Ovary (tissue), 9 donors: ENCODE data around the gene LSS. TPM values are rescaled to one million over a fixed set of nuclear protein-coding genes. Genes with fewer than 3 reads are reported as not detected.

ENCODE experiments used
- DNase-seq, 5 donors: peaks; one replicate each; pipeline ENCODE4 v3.0.0-alpha.2; 2019 to 2020
- H3K27ac ChIP-seq, 2 donors: fragments of 200-600 bp; one replicate each; pipeline versions ENCODE4 v1.5.1 to v1.8.0; 2019 to 2022
- H3K27me3 ChIP-seq: fragments of 200-600 bp; one replicate; pipeline ENCODE4 v1.8.0; 2022
- H3K36me3 ChIP-seq: fragments of 200-600 bp; sonication (generic); one replicate; pipeline ENCODE4 v1.5.1; 2019
- H3K4me1 ChIP-seq: one replicate; pipeline ENCODE4 v1.8.1; 2013; ENCODE audit warnings: mild to moderate bottlenecking, moderate library complexity; ENCODE audit not compliant: insufficient read depth
- H3K4me3 ChIP-seq: fragments of 200-600 bp; sonication (generic); one replicate; pipeline ENCODE4 v1.5.1; 2017
- H3K9me3 ChIP-seq, 2 donors: fragments of 200-600 bp in 1 of 2; sonication (generic) in 1 of 2; one replicate each; pipeline versions ENCODE4 v1.5.1 to v1.8.1; 2013 to 2019; ENCODE audit warnings: mild to moderate bottlenecking in 1 of 2, moderate library complexity in 1 of 2
- CTCF ChIP-seq, 3 donors: fragments of 450-650 bp in 2 of 3; fragments of 200-600 bp in 1 of 3; IDR thresholded peaks; one replicate each; pipeline versions ENCODE4 v1.5.1 to v1.8.0; 2016 to 2022; ENCODE audit warnings: antibody characterized with exemption in 3 of 3, mild to moderate bottlenecking in 1 of 3
- EP300 ChIP-seq: sonication (generic); formaldehyde crosslinking; IDR thresholded peaks from one replicate; pipeline ENCODE4 v1.6.1; 2017; ENCODE audit warnings: antibody characterized with exemption
- POLR2A ChIP-seq: fragments of 450-650 bp; IDR thresholded peaks from one replicate; pipeline ENCODE4 v1.6.1; 2017; ENCODE audit warnings: antibody characterized with exemption, mild to moderate bottlenecking, moderate library complexity
- WGBS, 3 donors: extraction: QIAGEN DNeasy Blood & Tissue Kit in 1 of 3; methylation state at CpG; one replicate each; pipeline versions ENCODE4 v1.1.5 to v1.1.7; 2013 to 2017; 5-methylcytosine and 5-hydroxymethylcytosine counted together
- intact Hi-C, 4 donors: fragments of 100-400 bp; cut with DNase I; formaldehyde crosslinking; loops; one replicate each; pipeline versions ENCODE4 v1.11.0 to v1.15.1; 2022 to 2023
- polyA plus RNA-seq, 2 donors: library from polyadenylated mRNA; stranded (reverse); fragments of 200-250 nt in 1 of 2; fragments of 350-450 nt in 1 of 2; fragmentation: Illumina TruSeq in 1 of 2; extraction: RNeasy Lipid Tissue Mini Kit (QIAGEN cat#74804) in 1 of 2; gene quantifications; one replicate each; pipeline ENCODE4 v1.2.3, GENCODE V29; 2013 to 2014
- total RNA-seq, 7 donors: library from RNA; depleted of rRNA in 2 of 7; stranded (reverse); fragments of >200 nt in 2 of 7; fragmentation: NEBNext Ultra II Directional in 3 of 7; extraction: Animal tissue kit (Norgen Biotek cat#: 25700) in 3 of 7; gene quantifications; one replicate each; pipeline versions ENCODE4 v1.1.0 to v1.2.4, GENCODE V29; 2016 to 2023
- donor health status: DM: no; HTN: no; CAD: no; lungs with moderate emphysema.
- donor health status: DM: no; HTN: no; CAD: no.
- donor health status: Bipolar disorder and iron deficiency.
- donor health status: DM: yes; HTN: yes; CAD: no.
- donor health status: DM: no; HTN: no; CAD: no.
- donor health status: DM: yes; HTN: yes; CAD: no.

The LSS gene
- total and polyA plus RNA-seq, 9 donors, result 19.8 to 201 (median 76.0) TPM

- TF ChIP-seq EP300, result no peak
- no peak for TF ChIP-seq CTCF (IDR thresholded peaks at IDR 0.05)
- TF ChIP-seq POLR2A, result no peak
- Histone ChIP-seq H3K9me3 (no peaks in the 10 kb centered on the region), H3K4me3 (no peak overlapping the region), H3K27me3 (no peaks in the 10 kb centered on the region), H3K4me1 (no peaks in the 10 kb centered on the region), H3K27ac (no peak overlapping the region), H3K36me3 (no peaks in the 10 kb centered on the region)
- intact Hi-C loops, result no loop called here
- peak in 3 of 5 donors; percentile 7 to 19 (median 14) for DNase-seq
- WGBS, 3 donors, result 88 to 93% (median 91%) methylated on average over 16 to 18 of the region's 18 CpGs
Observed at GRCh38 chr21:46212721-46213484, 15.7 kb downstream of the LSS start.

- 83 to 86% (median 85%) methylated on average over 23 of the region's 23 CpGs for WGBS, 3 donors
- intact Hi-C loops, result no loop called here
- no peaks in the 10 kb centered on the region for H3K27me3 ChIP-seq
- no peak overlapping the region for H3K27ac ChIP-seq
- no peak overlapping the region for H3K4me3 ChIP-seq
- H3K9me3 ChIP-seq, result no peaks in the 10 kb centered on the region
- H3K4me1 ChIP-seq, result no peaks in the 10 kb centered on the region
- no peaks in the 10 kb centered on the region for H3K36me3 ChIP-seq
- TF ChIP-seq CTCF (IDR thresholded peaks at IDR 0.05) (no peak), POLR2A (no peak), EP300 (no peak)
- DNase-seq, result peak in 1 of 5 donors; percentile 28
Observed at GRCh38 chr21:46211786-46212720, 16.5 kb downstream of the LSS start.

DNA sequence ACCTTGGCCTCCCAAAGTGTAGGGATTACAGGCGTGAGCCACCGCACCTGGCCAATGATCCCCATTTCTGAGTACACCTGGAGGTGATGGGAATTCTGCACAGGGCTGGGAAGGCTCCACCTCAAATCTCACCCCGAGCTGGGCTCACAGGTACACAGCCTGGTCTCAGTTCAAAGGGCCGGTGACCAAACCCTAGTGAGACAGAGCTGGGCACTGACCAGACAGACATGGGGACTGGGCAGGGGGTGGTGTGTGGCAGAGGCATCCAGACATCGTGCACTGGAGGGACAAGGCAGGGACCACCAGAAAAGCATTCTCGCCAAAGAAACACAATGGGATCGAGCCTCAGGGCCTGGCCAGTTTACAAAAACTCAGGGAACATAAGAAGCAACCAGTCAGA lies 17.2 kb downstream of the LSS start:
- DNase-seq, result peak in 2 of 5 donors; percentile 13 to 17
- no peaks in the 10 kb centered on the region for H3K4me1 ChIP-seq
- H3K27me3 ChIP-seq, result no peaks in the 10 kb centered on the region
- WGBS, 3 donors, result 91 to 95% (median 93%) methylated on average over 7 of the region's 7 CpGs
- no peaks in the 10 kb centered on the region for H3K9me3 ChIP-seq
- H3K27ac ChIP-seq, result no peak overlapping the region
- TF ChIP-seq EP300 (no peak), POLR2A (no peak), CTCF (IDR thresholded peaks at IDR 0.05) (no peak)
- H3K36me3 ChIP-seq, result no peaks in the 10 kb centered on the region
- H3K4me3 ChIP-seq, result no peak overlapping the region
- intact Hi-C loops, result no loop called here

DNA sequence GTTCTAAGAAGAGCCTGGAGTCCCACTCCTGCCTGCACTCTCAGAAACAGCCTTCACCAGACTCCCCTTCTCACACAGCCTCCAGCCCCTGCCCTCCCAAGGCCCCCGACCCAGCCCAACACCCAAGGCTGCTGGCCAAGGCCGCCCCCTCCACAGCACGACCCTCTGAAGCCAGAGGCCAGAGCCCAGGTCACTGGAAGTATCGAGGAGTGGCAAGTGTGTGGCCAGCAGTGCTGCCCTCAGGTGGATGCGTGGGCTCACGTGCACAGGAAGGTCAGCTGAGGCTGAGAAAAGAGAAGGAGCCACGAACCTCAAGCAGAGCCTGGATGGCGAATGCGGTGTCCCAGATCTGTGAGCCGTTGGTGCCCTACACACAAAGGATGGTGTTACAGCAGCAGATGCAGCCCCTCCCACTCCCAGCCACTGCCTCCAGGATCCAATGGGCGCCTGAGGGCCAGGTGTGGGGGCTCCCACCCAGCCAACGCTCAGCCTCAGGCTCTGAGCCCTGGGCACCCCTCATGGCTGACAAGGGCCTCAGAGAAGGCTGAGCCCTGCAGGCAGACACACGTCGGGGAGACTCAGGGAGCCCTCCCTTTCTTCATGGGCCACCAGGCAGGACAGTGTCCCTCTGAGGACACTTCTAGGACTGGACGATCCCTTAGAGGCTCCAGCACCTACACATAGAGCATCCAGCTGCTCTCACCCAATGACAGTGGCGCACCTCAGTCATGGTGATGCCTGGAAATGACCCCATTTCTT lies 18.0 kb downstream of the LSS start:
- DNase-seq, result peak in 2 of 5 donors; percentile 15 to 25
- H3K4me1 ChIP-seq, result no peaks in the 10 kb centered on the region
- H3K4me3 ChIP-seq, result no peak overlapping the region
- no peaks in the 10 kb centered on the region for H3K27me3 ChIP-seq
- intact Hi-C loops, result no loop called here
- TF ChIP-seq CTCF (IDR thresholded peaks at IDR 0.05) (no peak), POLR2A (no peak), EP300 (no peak)
- no peak overlapping the region for H3K27ac ChIP-seq
- 82 to 85% (median 82%) methylated on average over 16 of the region's 16 CpGs for WGBS, 3 donors
- no peaks in the 10 kb centered on the region for H3K9me3 ChIP-seq
- H3K36me3 ChIP-seq, result no peaks in the 10 kb centered on the region
